Measurements from ENCODE around the gene GLYR1. TPM values are rescaled to one million over a fixed set of nuclear protein-coding genes. Genes with fewer than 3 reads are reported as not detected.
A peak's percentile ranks its signal among the peaks of the same experiment; 100 is the strongest.

Gene GLYR1
- polyA plus RNA-seq, 1 donor (not counting 4 experiments of a cell fraction or from before 2014, with no cell fraction given) = 42.6 TPM

DNA sequence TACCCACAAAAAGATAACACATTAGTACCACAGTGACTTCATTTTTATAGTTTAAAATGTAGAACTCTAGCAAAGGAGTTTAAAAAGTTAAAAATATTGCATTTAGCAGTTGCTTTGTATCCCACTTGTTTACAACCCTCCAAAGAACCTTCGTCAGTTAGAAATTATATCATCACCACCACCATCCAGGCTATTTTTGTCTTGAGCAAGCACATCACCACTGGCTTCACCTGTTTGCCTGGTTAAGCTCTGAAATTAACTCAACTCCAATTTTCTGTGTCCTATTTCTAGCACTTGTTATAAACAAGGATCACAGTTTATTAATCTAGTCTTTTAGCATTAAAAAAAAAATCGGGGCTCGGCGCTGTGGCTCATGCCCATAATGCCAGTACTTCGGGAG lies 6.1 kb downstream of the GLYR1 start:
- FAIRE-seq = no peak

DNA sequence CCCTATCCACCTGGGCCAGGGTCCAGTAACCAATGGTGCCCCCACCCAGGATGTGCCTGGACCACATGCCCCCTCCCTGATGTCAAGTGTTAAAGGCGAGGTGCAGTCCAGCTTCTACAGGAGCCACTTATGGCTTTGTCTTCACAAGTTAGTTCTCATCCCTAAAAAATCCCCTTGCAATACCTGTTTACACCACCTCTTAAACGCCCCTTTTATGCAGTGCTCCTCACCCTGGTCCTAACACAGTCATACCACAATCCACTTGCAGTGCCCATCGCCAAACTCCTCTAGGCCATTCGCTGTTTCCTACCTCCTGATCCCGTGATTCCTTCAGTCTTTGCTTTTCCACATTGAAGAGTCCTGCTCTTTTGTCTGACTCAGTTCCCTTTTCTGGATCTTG lies 7.1 kb downstream of the GLYR1 start:
- FAIRE-seq (no peak), DNase-seq (ENCODE audit: low read depth, low spot score) (no peak)
- Histone ChIP-seq H3K79me2 (ENCODE audit: control insufficient read depth, insufficient read depth, low read length) (peaks cover 24% of the 10 kb centered on the region), H3K9me3 (ENCODE audit: control insufficient read depth, low read depth, low read length) (no peaks in the 10 kb centered on the region), H3K36me3 (ENCODE audit: control insufficient read depth in 2 of 2, extremely low read depth in 1 of 2, insufficient read depth in 2 of 2, low read length in 2 of 2) (peaks cover 28 to 37% of the 10 kb centered on the region in 2 experiments), H3K4me1 (ENCODE audit: control insufficient read depth, extremely low read depth, insufficient read depth, low read length) (no peaks in the 10 kb centered on the region), H3K4me3 (ENCODE audit: control insufficient read depth in 2 of 3, extremely low read depth in 1 of 3, insufficient read depth in 2 of 3, low read depth in 1 of 3, low read length in 3 of 3) (no peak overlapping the region), H3K9me1 (ENCODE audit: control insufficient read depth, extremely low read depth, insufficient read depth, low read length) (no peaks in the 10 kb centered on the region), H4K20me1 (ENCODE audit: control insufficient read depth, extremely low read depth, insufficient read depth, low read length) (no peaks in the 10 kb centered on the region), H3K27ac (ENCODE audit: control insufficient read depth, insufficient read depth, low read length) (no peak overlapping the region), H3K4me2 (ENCODE audit: control insufficient read depth, extremely low read depth, insufficient read depth, low read depth, low read length) (no peak overlapping the region), H3K27me3 (ENCODE audit: control insufficient read depth, extremely low read depth, insufficient read depth, low read length) (no peaks in the 10 kb centered on the region), H3K9ac (ENCODE audit: control insufficient read depth, extremely low read depth, insufficient read depth, low read length) (no peak overlapping the region), H2AFZ (ENCODE audit: control insufficient read depth, low read length) (no peak overlapping the region)
- TF ChIP-seq, protein P1, sequence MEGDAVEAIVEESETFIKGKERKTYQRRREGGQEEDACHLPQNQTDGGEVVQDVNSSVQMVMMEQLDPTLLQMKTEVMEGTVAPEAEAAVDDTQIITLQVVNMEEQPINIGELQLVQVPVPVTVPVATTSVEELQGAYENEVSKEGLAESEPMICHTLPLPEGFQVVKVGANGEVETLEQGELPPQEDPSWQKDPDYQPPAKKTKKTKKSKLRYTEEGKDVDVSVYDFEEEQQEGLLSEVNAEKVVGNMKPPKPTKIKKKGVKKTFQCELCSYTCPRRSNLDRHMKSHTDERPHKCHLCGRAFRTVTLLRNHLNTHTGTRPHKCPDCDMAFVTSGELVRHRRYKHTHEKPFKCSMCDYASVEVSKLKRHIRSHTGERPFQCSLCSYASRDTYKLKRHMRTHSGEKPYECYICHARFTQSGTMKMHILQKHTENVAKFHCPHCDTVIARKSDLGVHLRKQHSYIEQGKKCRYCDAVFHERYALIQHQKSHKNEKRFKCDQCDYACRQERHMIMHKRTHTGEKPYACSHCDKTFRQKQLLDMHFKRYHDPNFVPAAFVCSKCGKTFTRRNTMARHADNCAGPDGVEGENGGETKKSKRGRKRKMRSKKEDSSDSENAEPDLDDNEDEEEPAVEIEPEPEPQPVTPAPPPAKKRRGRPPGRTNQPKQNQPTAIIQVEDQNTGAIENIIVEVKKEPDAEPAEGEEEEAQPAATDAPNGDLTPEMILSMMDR (optimal IDR thresholded peaks at IDR 0.05 in 1 of 3, IDR thresholded peaks at IDR 0.05 in 1 of 3, conservative IDR thresholded peaks at IDR 0.05 in 1 of 3; ENCODE audit: extremely low read depth in 1 of 3, insufficient read depth in 2 of 3, low read length in 3 of 3) = peak in 2 of 3 experiments; percentile 8 to 19
- TF ChIP-seq EZH2 (IDR thresholded peaks at IDR 0.05; ENCODE audit: low read length) = no peak
- dilution Hi-C loops (cut with MboI; ENCODE audit: extremely low pct_ligation_motif_present, low sequenced_read_pairs) = no loop called here

More for the DNA sequence above, 6.1 kb downstream of the GLYR1 start:
- TF ChIP-seq, protein P1 (optimal IDR thresholded peaks at IDR 0.05 in 1 of 3, IDR thresholded peaks at IDR 0.05 in 1 of 3, conservative IDR thresholded peaks at IDR 0.05 in 1 of 3; ENCODE audit: extremely low read depth in 1 of 3, insufficient read depth in 2 of 3, low read length in 3 of 3) = no peak
- TF ChIP-seq EZH2 (IDR thresholded peaks at IDR 0.05; ENCODE audit: low read length) = no peak
- H3K9ac ChIP-seq (ENCODE audit: control insufficient read depth, extremely low read depth, insufficient read depth, low read length) = no peak overlapping the region
- H3K4me3 ChIP-seq (ENCODE audit: control insufficient read depth in 2 of 3, extremely low read depth in 1 of 3, insufficient read depth in 2 of 3, low read depth in 1 of 3, low read length in 3 of 3) = no peak overlapping the region
- no peak overlapping the region for H3K27ac ChIP-seq (ENCODE audit: control insufficient read depth, insufficient read depth, low read length)
- H2AFZ ChIP-seq (ENCODE audit: control insufficient read depth, low read length) = no peak overlapping the region
- no peak for DNase-seq (ENCODE audit: low read depth, low spot score)
- H3K27me3 ChIP-seq (ENCODE audit: control insufficient read depth, extremely low read depth, insufficient read depth, low read length) = no peaks in the 10 kb centered on the region
- dilution Hi-C loops (cut with MboI; ENCODE audit: extremely low pct_ligation_motif_present, low sequenced_read_pairs) = no loop called here
- no peaks in the 10 kb centered on the region for H3K9me1 ChIP-seq (ENCODE audit: control insufficient read depth, extremely low read depth, insufficient read depth, low read length)
- H3K4me1 ChIP-seq (ENCODE audit: control insufficient read depth, extremely low read depth, insufficient read depth, low read length) = peaks cover 6% of the 10 kb centered on the region
- peaks cover 33% of the 10 kb centered on the region for H3K79me2 ChIP-seq (ENCODE audit: control insufficient read depth, insufficient read depth, low read length)
- no peak overlapping the region for H3K4me2 ChIP-seq (ENCODE audit: control insufficient read depth, extremely low read depth, insufficient read depth, low read depth, low read length)
- no peaks in the 10 kb centered on the region for H4K20me1 ChIP-seq (ENCODE audit: control insufficient read depth, extremely low read depth, insufficient read depth, low read length)
- no peaks in the 10 kb centered on the region for H3K9me3 ChIP-seq (ENCODE audit: control insufficient read depth, low read depth, low read length)
- H3K36me3 ChIP-seq (ENCODE audit: control insufficient read depth in 2 of 2, extremely low read depth in 1 of 2, insufficient read depth in 2 of 2, low read length in 2 of 2) = peaks cover 28 to 43% of the 10 kb centered on the region in 2 experiments
